ENCODE results near the gene GNG2.

Gene GNG2

GRCh38 chr14:51856792-51857296 lies 3.6 kb upstream of the GNG2 start:
- no peak for DNase-seq

GRCh38 chr14:51859131-51859530 lies 1.3 kb upstream of the GNG2 start:
- no peak for DNase-seq

- DNase-seq, result no peak
Observed at GRCh38 chr14:51860825-51861499, 550 bp downstream of the GNG2 start.

- DNase-seq, result peak in 1 of 2 donors; percentile 19
Observed at GRCh38 chr14:51862176-51862796, 1.9 kb downstream of the GNG2 start.

- DNase-seq, result no peak
Observed at GRCh38 chr14:51862860-51863259, 2.4 kb downstream of the GNG2 start.

- peak in 1 of 2 donors; percentile 20 for DNase-seq
Observed at GRCh38 chr14:51865953-51866747, 5.7 kb downstream of the GNG2 start.

GRCh38 chr14:51867741-51868140 lies 7.3 kb downstream of the GNG2 start:
- DNase-seq, result no peak

- no peak for DNase-seq
Observed at GRCh38 chr14:51868405-51868804, 8.0 kb downstream of the GNG2 start.

GRCh38 chr14:51869411-51870100 lies 9.1 kb downstream of the GNG2 start:
- peak; percentile 62 to 66 for DNase-seq

- no peak for DNase-seq
Observed at GRCh38 chr14:51870606-51871005, 10.2 kb downstream of the GNG2 start.

- DNase-seq, result no peak
Observed at GRCh38 chr14:51871846-51872245, 11.4 kb downstream of the GNG2 start.

GRCh38 chr14:51872396-51872795 lies 12.0 kb downstream of the GNG2 start:
- DNase-seq, result no peak

GRCh38 chr14:51873221-51873893 lies 12.9 kb downstream of the GNG2 start:
- peak; percentile 30 to 32 for DNase-seq

GRCh38 chr14:51877810-51878209 lies 17.4 kb downstream of the GNG2 start:
- DNase-seq, result no peak

- DNase-seq, result no peak
Observed at GRCh38 chr14:51879170-51879569, 18.8 kb downstream of the GNG2 start.

- no peak for DNase-seq
Observed at GRCh38 chr14:51880835-51881580, 20.6 kb downstream of the GNG2 start.

- no peak for DNase-seq
Observed at GRCh38 chr14:51881636-51882035, 21.2 kb downstream of the GNG2 start.

GRCh38 chr14:51883232-51883631 lies 22.8 kb downstream of the GNG2 start:
- no peak for DNase-seq

GRCh38 chr14:51884086-51884927 lies 23.9 kb downstream of the GNG2 start:
- DNase-seq, result no peak

GRCh38 chr14:51889851-51890250 lies 29.4 kb downstream of the GNG2 start:
- no peak for DNase-seq

- no peak for DNase-seq
Observed at GRCh38 chr14:51894250-51894649, 33.8 kb downstream of the GNG2 start.
